HG02981 (cell line): ENCODE data around the gene PTGER2.

Experiments
- ATAC-seq: cut with Tn5 transposase; IDR thresholded peaks from one replicate; pipeline ENCODE4 v1.9.1; 2021; ENCODE audit warnings: mild to moderate bottlenecking, moderate library complexity; ENCODE audit not compliant: unreplicated experiment

The PTGER2 gene

GRCh38 chr14:52304248-52304904 lies 9.7 kb upstream of the PTGER2 start:
- ATAC-seq, result no peak

- ATAC-seq, result no peak
Measured at GRCh38 chr14:52305014-52305413, 9.1 kb upstream of the PTGER2 start.

GRCh38 chr14:52307376-52307775 lies 6.7 kb upstream of the PTGER2 start:
- ATAC-seq, result no peak

DNA sequence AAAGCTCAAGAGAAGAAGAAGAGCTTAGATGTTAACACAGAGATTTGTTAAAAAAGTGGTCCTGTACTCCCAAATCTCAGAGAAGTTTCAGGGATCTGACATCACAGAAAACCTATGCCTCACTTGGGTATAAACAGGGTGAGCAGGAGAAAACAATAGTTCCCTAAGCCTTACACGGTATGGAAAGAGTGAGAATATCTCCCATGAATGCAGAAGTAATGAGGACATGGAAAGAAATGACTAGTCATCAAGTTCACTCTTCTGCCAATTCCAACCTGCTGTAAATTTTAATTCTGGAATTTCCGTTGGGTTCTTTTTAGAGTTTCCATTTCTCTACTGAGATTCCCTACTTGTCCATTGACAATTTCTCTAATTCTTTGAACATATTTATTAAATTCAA lies 6.2 kb upstream of the PTGER2 start:
- ATAC-seq, result no peak

DNA sequence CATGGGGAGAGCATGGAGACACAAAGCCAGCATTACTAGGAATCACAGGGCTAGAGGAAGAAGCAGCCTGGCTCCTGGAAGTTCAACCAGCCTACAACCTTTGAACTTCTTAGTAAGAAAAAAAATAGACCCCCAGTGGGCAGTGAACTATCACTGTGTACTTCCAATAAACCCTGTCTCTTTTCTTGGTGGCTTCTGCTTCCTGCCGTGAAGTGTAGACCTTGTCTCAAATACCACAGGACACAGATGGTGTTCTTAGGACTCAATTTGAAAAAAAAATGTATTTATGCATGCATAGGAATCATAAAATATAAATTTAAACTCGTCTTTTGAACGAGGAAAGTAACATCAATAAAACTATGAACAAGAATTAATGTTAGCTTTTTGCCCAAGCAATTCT lies 3.6 kb upstream of the PTGER2 start:
- no peak for ATAC-seq

DNA sequence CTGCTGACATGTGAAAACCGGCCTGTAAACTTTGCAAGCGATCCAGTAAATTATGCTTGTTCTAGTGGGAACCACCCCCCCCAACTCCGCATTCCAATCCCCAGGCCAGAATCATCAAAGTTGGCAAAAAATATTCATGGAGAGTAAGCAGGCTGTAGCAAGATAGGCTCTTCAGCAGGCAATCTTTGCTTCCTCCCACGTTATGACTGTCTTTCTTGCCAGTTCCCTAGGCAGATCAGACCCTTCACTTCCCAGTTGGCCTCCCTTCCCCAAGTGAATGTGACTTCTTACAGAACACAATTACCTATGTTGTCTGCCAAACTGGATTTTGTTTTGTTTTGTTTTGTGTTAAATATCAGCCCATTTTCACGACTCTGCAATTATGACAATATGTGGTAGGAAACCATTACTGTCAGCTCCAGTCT lies 1.2 kb upstream of the PTGER2 start:
- no peak for ATAC-seq

DNA sequence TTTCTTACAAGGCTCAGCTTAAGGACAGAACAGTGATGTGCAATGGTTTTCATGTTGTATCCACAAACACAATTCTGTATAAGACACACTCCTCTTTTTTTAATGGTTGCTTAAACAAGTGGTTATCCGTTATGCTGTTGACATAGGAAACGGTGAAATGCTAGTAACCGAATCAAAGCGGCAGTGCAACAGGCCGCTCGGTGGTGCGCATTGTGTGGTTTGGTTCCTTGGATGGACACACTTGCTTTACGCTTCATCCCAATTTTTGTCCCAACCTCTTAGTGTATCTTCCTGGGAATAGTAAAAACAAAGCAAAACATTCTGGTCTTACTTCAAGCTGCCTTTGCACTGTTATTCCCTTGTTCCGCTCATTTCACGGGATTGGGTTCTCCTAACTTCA lies 650 bp upstream of the PTGER2 start:
- ATAC-seq, result no peak

- peak; percentile 17 for ATAC-seq
Measured at GRCh38 chr14:52314595-52315354, 663 bp downstream of the PTGER2 start.

- no peak for ATAC-seq
Measured at GRCh38 chr14:52315355-52315718, 1.2 kb downstream of the PTGER2 start.

GRCh38 chr14:52318062-52318461 lies 4.0 kb downstream of the PTGER2 start:
- no peak for ATAC-seq

DNA sequence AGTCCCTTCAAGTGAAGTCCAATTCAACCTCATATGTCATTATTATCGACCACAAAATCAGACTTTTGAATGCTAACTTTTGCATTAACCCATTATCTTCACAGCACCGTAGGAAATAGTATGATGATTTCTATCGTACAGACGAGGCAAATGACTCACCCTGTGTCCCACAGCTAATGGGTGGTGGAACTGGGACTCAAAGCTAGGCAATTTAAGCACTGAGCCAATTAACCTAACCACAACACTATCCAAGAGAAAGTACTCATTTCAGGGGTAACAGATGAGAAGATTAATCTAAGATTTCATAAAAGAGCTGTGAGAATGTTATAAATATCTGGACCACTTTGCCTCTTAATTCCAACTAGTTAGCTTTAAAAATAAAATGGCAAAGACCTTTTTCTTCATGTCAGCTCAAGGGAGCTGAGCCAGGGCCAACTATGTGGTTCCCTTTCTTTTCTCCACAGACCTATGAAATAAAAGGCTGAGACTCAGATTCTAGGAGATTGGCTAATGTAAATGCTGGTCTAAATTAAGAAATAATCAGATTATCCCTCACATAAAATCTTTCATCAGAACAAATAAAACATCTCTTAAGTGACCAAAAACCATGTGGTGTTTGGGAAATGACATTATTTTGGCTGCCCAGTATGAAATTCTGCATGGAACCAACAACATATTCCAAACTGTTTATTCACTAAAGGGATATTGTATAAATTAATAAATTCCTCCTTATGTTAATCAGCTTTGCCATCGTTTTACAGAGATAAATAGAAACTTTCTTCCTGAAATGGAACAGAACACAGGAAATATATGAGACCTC lies 4.9 kb downstream of the PTGER2 start:
- no peak for ATAC-seq

- ATAC-seq, result no peak
Measured at GRCh38 chr14:52319919-52320318, 5.8 kb downstream of the PTGER2 start.

DNA sequence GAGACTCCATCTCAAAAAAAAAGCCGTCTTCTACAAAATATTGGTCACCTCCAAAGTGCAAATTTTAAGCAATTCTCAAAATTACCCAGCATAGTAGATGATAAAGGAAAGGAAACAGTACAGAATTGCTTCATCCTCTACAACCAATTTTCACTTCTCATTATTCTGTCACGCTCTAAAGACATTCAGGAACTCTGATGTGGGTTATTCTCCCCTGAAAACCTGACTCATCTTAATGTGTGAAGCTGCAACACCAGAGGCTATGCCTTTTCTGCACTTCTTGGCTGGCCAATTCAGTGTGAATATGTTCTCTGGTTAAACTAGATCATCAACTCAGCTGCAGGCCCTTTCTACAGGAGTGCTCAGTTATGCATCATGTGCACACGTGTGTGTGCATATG lies 11.0 kb downstream of the PTGER2 start:
- peak; percentile 92 for ATAC-seq

GRCh38 chr14:52325630-52326029 lies 11.5 kb downstream of the PTGER2 start:
- ATAC-seq, result no peak

- ATAC-seq, result no peak
Measured at GRCh38 chr14:52327374-52328226, 13.5 kb downstream of the PTGER2 start.

GRCh38 chr14:52328276-52328675 lies 14.2 kb downstream of the PTGER2 start:
- ATAC-seq, result no peak

GRCh38 chr14:52329678-52330369 lies 15.7 kb downstream of the PTGER2 start:
- no peak for ATAC-seq

- no peak for ATAC-seq
Measured at GRCh38 chr14:52332269-52332668, 18.2 kb downstream of the PTGER2 start.

- ATAC-seq, result no peak
Measured at GRCh38 chr14:52333108-52333507, 19.0 kb downstream of the PTGER2 start.
